A549 (cell line): ENCODE results near the gene MYL12A. TPM values are rescaled to one million over a fixed set of nuclear protein-coding genes. Genes with fewer than 3 reads are reported as not detected.
A peak's percentile ranks its signal among the peaks of the same experiment; 100 is the strongest.

Experiments
- ATAC-seq, 2 experiments: fragments of 200-7000 bp in 1 of 2; fragments of >200 bp in 1 of 2; cut with Nextera tagmentation in 1 of 2; cut with Tn5 transposase in 1 of 2; 3 replicates each; pipeline versions ENCODE4 v1.8.0 to v1.9.1; 2018 to 2020; ENCODE audit warnings: mild to moderate bottlenecking in 1 of 2, moderate library complexity in 1 of 2
- CTCF ChIA-PET: fragments of 300-600 bp; sonication (Branson Sonifier 250); formaldehyde crosslinking; extraction: SDS; loops from one replicate; lab custom pipeline; 2021; ENCODE audit warnings: antibody characterized with exemption, inconsistent platforms; lab: Yijun Ruan, JAX
- POLR2A ChIA-PET: fragments of 350-600 bp; formaldehyde crosslinking; extraction: SDS; loops from one replicate; lab custom pipeline; 2021; ENCODE audit warnings: antibody characterized with exemption, inconsistent platforms; lab: Yijun Ruan, JAX
- DNase-seq, 2 experiments: peaks; one replicate each; pipeline versions ENCODE4 v3.0.0 to v3.0.0-alpha.2; 2011 to 2016; ENCODE audit warnings: low read depth in 1 of 2, low spot score in 1 of 2
- FAIRE-seq: peaks from 2 replicates; lab custom pipeline; 2011; peaks lifted over from hg19 to GRCh38; lab: Jason Lieb, UNC
- H3K27ac ChIP-seq, 2 experiments: fragments of >200 bp; sonication (Bioruptor Twin); formaldehyde crosslinking; 3 replicates each; pipeline ENCODE4 v1.5.1; 2016 to 2017
- H3K4me1 ChIP-seq: fragments of >200 bp; sonication (Bioruptor Twin); formaldehyde crosslinking; 3 replicates; pipeline ENCODE4 v1.6.1; 2016
- H3K4me2 ChIP-seq: fragments of >200 bp; sonication (Bioruptor Twin); formaldehyde crosslinking; 3 replicates; pipeline ENCODE4 v1.6.1; 2016
- H3K4me3 ChIP-seq: fragments of >200 bp; sonication (Bioruptor Twin); formaldehyde crosslinking; 3 replicates; pipeline ENCODE4 v1.5.1; 2016
- H3K9me3 ChIP-seq: fragments of >200 bp; sonication (Bioruptor Twin); formaldehyde crosslinking; 3 replicates; pipeline ENCODE4 v1.6.1; 2016
- BCL3 ChIP-seq: fragments of >200 bp; sonication (Bioruptor Twin); formaldehyde crosslinking; IDR thresholded peaks from 3 replicates; pipeline ENCODE4 v1.6.1; 2016
- BHLHE40 ChIP-seq: IDR thresholded peaks from 2 replicates; pipeline ENCODE4 v1.6.1; 2012; ENCODE audit warnings: low read depth, low read length, inconsistent platforms
- CHD4 ChIP-seq: fragments of 200-600 bp; sonication (generic); IDR thresholded peaks from 2 replicates; pipeline ENCODE4 v1.6.1; 2016; ENCODE audit warnings: antibody characterized with exemption, mild to moderate bottlenecking, borderline replicate concordance
- CTCF ChIP-seq: fragments of >200 bp; sonication (Bioruptor Twin); formaldehyde crosslinking; IDR thresholded peaks from 3 replicates; pipeline ENCODE4 v1.5.1; 2016
- EHF ChIP-seq: fragments of 250-450 bp; sonication (Bioruptor Pico); IDR thresholded peaks from 2 replicates; pipeline ENCODE4 v1.5.0; 2020; ENCODE audit warnings: mild to moderate bottlenecking
- ELK1 ChIP-seq: fragments of 150-350 bp; IDR thresholded peaks from 2 replicates; pipeline ENCODE4 v1.6.1; 2014; ENCODE audit warnings: low read depth, mild to moderate bottlenecking, low read length
- EP300 ChIP-seq, 2 experiments: fragments of >200 bp; sonication (Bioruptor Twin); formaldehyde crosslinking; IDR thresholded peaks; 2 replicates in 1 of 2; 3 replicates in 1 of 2; pipeline ENCODE4 v1.6.1; 2016 to 2017
- FOSL2 ChIP-seq, 2 experiments: fragments of 450-650 bp in 1 of 2; fragments of >200 bp in 1 of 2; sonication (Bioruptor Twin) in 1 of 2; formaldehyde crosslinking; IDR thresholded peaks; 2 replicates each; pipeline versions ENCODE4 v1.5.0 to v1.6.1; 2016 to 2020; ENCODE audit warnings: mild to moderate bottlenecking in 1 of 2, moderate library complexity in 1 of 2
- GATA3 ChIP-seq: IDR thresholded peaks from 2 replicates; pipeline ENCODE4 v1.6.1; 2012; ENCODE audit warnings: borderline replicate concordance
- HES2 ChIP-seq: fragments of >200 bp; sonication (Bioruptor Twin); formaldehyde crosslinking; IDR thresholded peaks from 2 replicates; pipeline ENCODE4 v1.6.1; 2016
- HEYL ChIP-seq: fragments of 250-450 bp; sonication (Bioruptor Pico); IDR thresholded peaks from 2 replicates; pipeline ENCODE4 v1.8.0; 2021; ENCODE audit warnings: mild to moderate bottlenecking, moderate library complexity
- HMGXB4 ChIP-seq: fragments of 250-450 bp; sonication (Bioruptor Pico); IDR thresholded peaks from 2 replicates; pipeline ENCODE4 v1.5.0; 2021; ENCODE audit warnings: mild to moderate bottlenecking, moderate library complexity, borderline replicate concordance
- JUN ChIP-seq, 2 experiments: fragments of >200 bp; sonication (Bioruptor Twin); formaldehyde crosslinking; IDR thresholded peaks; 2 replicates in 1 of 2; 3 replicates in 1 of 2; pipeline ENCODE4 v1.6.1; 2016 to 2017
- JUNB ChIP-seq: fragments of >200 bp; sonication (Bioruptor Twin); formaldehyde crosslinking; IDR thresholded peaks from 2 replicates; pipeline ENCODE4 v1.6.1; 2016
- KDM5A ChIP-seq: fragments of 200-600 bp; sonication (generic); IDR thresholded peaks from 2 replicates; pipeline ENCODE4 v1.6.1; 2016; ENCODE audit warnings: antibody characterized with exemption, mild to moderate bottlenecking
- MAFK ChIP-seq: fragments of 450-650 bp; IDR thresholded peaks from 2 replicates; pipeline ENCODE4 v1.6.1; 2014; ENCODE audit not compliant: partially characterized antibody
- MYC ChIP-seq: IDR thresholded peaks from 2 replicates; pipeline ENCODE4 v1.6.1; 2012; ENCODE audit warnings: mild to moderate bottlenecking, inconsistent platforms, low read length, improper control_type of control experiment, borderline replicate concordance
- NPAS2 ChIP-seq: fragments of 250-450 bp; sonication (Bioruptor Pico); IDR thresholded peaks from 2 replicates; pipeline ENCODE4 v1.8.0; 2022; ENCODE audit warnings: mild to moderate bottlenecking, moderate library complexity, borderline replicate concordance
- PBX3 ChIP-seq: IDR thresholded peaks from 2 replicates; pipeline ENCODE4 v1.6.1; 2012
- POLR2AphosphoS2 ChIP-seq: conservative IDR thresholded peaks from 2 replicates; pipeline ENCODE4 v1.6.1; 2012; ENCODE audit warnings: low read length, improper control_type of control experiment, inconsistent platforms
- RARB ChIP-seq: fragments of 250-450 bp; sonication (Bioruptor Pico); IDR thresholded peaks from 2 replicates; pipeline ENCODE4 v1.8.0; 2021; ENCODE audit warnings: mild to moderate bottlenecking, moderate library complexity
- SMC3 ChIP-seq: fragments of >200 bp; sonication (Bioruptor Twin); formaldehyde crosslinking; IDR thresholded peaks from 3 replicates; pipeline ENCODE4 v1.6.1; 2018; ENCODE audit warnings: inconsistent platforms
- SREBF2 ChIP-seq: fragments of 450-650 bp; IDR thresholded peaks from 2 replicates; pipeline ENCODE4 v1.6.1; 2014; ENCODE audit warnings: mild to moderate bottlenecking, moderate library complexity
- TFCP2L1 ChIP-seq: fragments of 250-450 bp; sonication (Bioruptor Pico); IDR thresholded peaks from 2 replicates; pipeline ENCODE4 v1.5.0; 2021; ENCODE audit warnings: mild to moderate bottlenecking
- WGBS: methylation state at CpG from one replicate; pipeline ENCODE4 v1.1.6; 2017; ENCODE audit errors: missing lambda C conversion rate; 5-methylcytosine and 5-hydroxymethylcytosine counted together
- polyA plus RNA-seq, 4 experiments: library from polyadenylated mRNA; depleted of rRNA in 3 of 4; stranded (reverse); fragments of >200 nt; fragmentation: RNase III in 1 of 4; extraction: RNeasy Plus Mini Kit Qiagen cat#74134 plus additional on column Dnase treatment in 1 of 4; gene quantifications; 2 replicates in 3 of 4; 3 replicates in 1 of 4; pipeline ENCODE4 v1.2.3, GENCODE V29; 2011 to 2017

MYL12A gene
- polyA plus RNA-seq, 2 of the 4 experiments (the other 2 are of a cell fraction), result 510 to 514 TPM

- CTCF ChIA-PET, result interaction anchor here (1.0 kb wide), 1 partner anchor 346 kb away, joined by 4 read pairs; no protein-coding TSS in a partner anchor
- 3% methylated on average over 9 of the region's 9 CpGs for WGBS
- ATAC-seq (no peak), DNase-seq (peak in 1 of 2 experiments; percentile 70), FAIRE-seq (no peak)
- H3K9me3 ChIP-seq, result no peaks in the 10 kb centered on the region
- H3K4me3 ChIP-seq, result peak overlapping the region; percentile 82
- peak overlapping the region; percentile 93 to 98 for H3K27ac ChIP-seq
- peaks cover 44% of the 10 kb centered on the region for H3K4me1 ChIP-seq
- TF ChIP-seq ELK1 (no peak), HES2 (no peak), MAFK (no peak), SREBF2 (no peak), PBX3 (no peak), CTCF (no peak), EHF (CRISPR knock-in tag) (no peak), KDM5A (no peak)
- POLR2A ChIA-PET, result interaction anchor here (1.2 to 1.9 kb wide), 2 partner anchors 13 to 354 kb away, joined by 5 to 7 read pairs; partner anchors contain the start of gene MYL12B
- H3K4me2 ChIP-seq, result peak overlapping the region; percentile 91
These were observed 1.2 kb downstream of the MYL12A start for GRCh38 chr18:3248658-3249359.

GRCh38 chr18:3250237-3251107 lies 2.9 kb downstream of the MYL12A start:
- 20% methylated on average over 6 of the region's 6 CpGs for WGBS
- H3K4me3 ChIP-seq, result peak overlapping the region; percentile 7; the same call in 1 of the 3 replicates
- peaks cover 42% of the 10 kb centered on the region for H3K4me1 ChIP-seq
- DNase-seq (no peak), ATAC-seq (no peak), FAIRE-seq (no peak)
- no peaks in the 10 kb centered on the region for H3K9me3 ChIP-seq
- ChIA-PET POLR2A (interaction anchor here (2.0 kb wide), 1 partner anchor 11 kb away, joined by 14 read pairs; the partner anchor contains the start of gene MYL12B), CTCF (interaction anchor here (1.5 kb wide), 1 partner anchor 205 kb away, joined by 4 read pairs; no protein-coding TSS in a partner anchor)
- H3K4me2 ChIP-seq, result peak overlapping the region; percentile 91
- peak overlapping the region; percentile 3 to 27; a peak in 4 of 6 replicates for H3K27ac ChIP-seq
- TF ChIP-seq HEYL (CRISPR knock-in tag), result no peak
- TF ChIP-seq TFCP2L1 (CRISPR knock-in tag), result 0 out of 2 replicates have a peak, but pooled peaks have one; percentile 54
- no peak for TF ChIP-seq BHLHE40
- no peak for TF ChIP-seq JUN (IDR thresholded peaks at IDR 0.05)
- TF ChIP-seq SREBF2, result no peak
- no peak for TF ChIP-seq ELK1
- no peak for TF ChIP-seq NPAS2 (CRISPR knock-in tag)
- TF ChIP-seq EP300 (IDR thresholded peaks at IDR 0.05), result no peak
- peak; percentile 69; the same call in 1 of the 2 replicates for TF ChIP-seq HMGXB4 (CRISPR knock-in tag)
- no peak for TF ChIP-seq CHD4
- no peak for TF ChIP-seq MYC
- no peak for TF ChIP-seq RARB (CRISPR knock-in tag)
- no peak for TF ChIP-seq KDM5A
- TF ChIP-seq FOSL2 (IDR thresholded peaks at IDR 0.05), result 0 out of 2 replicates have a peak, but pooled peaks have one; percentile 16
- peak; percentile 83 for TF ChIP-seq FOSL2 (CRISPR knock-in tag; IDR thresholded peaks at IDR 0.05)
- no peak for TF ChIP-seq GATA3
- 0 out of 2 replicates have a peak, but pooled peaks have one; percentile 22 for TF ChIP-seq JUNB
- TF ChIP-seq SMC3, result no peak
- no peak for TF ChIP-seq BCL3
- TF ChIP-seq POLR2AphosphoS2, result no peak
- no peak for TF ChIP-seq MAFK
